GM19467 (cell line): Measurements from ENCODE around the gene XYLB.
"Not testable (repeated sequence)": the region's sequence is repeated elsewhere in the genome, so short reads cannot be mapped to it uniquely, and the experiment has no call there.

Experiments
- ATAC-seq: cut with Tn5 transposase; IDR thresholded peaks from one replicate; pipeline ENCODE4 v1.9.1; 2021; ENCODE audit warnings: mild to moderate bottlenecking, moderate library complexity; ENCODE audit not compliant: unreplicated experiment

XYLB gene

DNA sequence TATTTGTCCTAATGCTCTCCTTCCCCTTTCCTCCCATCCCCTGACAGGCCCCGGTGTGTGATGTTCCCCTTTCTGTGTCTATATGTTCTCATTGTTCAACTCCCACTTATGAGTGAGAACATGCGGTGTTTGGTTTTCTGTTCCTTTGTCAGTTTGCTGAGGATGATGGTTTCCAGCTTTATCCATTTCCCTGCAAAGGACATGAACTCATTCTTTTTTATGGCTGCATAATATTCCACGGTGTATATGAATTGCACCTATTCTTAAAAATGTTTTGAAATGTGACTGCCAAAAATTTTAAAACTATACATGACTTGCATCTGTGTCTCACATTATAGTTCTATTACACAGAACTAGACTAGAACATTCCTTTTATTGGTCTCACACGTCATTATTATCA lies 25.9 kb upstream of the XYLB start:
- ATAC-seq = not testable (repeated sequence)

DNA sequence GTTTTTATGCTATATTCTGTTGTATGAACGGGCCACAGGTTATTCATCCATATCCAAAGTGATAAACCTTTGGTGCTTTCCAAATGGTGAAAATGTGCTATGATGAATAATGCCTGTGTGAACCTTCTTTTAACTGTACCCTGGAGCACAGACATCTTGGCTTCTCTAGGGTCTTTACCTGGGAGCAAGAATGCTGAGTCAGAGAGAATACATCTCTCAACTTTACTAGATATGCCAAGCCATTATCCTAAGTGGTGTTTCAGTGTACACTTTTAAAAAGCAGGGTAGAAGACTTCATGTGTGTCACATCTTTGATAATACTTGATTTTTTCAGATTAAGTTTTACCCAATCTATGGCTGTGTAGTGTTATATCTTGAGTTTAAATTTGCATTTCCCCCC lies 23.5 kb upstream of the XYLB start:
- ATAC-seq = no peak

DNA sequence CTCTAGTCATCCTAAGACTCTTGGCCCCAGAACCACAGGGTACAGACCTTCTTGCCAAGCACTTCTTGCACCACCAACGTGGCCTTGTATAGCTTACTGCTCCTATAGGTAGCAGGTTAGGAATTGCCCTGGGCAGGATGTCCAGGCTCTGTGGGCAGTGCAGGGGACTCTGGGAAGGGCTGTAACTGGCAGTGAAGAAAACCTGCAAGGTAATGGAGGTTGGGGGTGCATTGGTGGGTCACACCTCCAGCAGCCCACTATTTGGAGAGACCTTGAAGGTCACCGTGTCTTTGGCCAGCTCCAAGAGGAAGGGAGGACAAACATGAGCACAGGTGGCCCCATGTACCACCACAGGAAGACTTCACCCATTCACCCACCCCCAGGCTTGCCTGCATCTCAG lies 21.3 kb upstream of the XYLB start:
- ATAC-seq = no peak

DNA sequence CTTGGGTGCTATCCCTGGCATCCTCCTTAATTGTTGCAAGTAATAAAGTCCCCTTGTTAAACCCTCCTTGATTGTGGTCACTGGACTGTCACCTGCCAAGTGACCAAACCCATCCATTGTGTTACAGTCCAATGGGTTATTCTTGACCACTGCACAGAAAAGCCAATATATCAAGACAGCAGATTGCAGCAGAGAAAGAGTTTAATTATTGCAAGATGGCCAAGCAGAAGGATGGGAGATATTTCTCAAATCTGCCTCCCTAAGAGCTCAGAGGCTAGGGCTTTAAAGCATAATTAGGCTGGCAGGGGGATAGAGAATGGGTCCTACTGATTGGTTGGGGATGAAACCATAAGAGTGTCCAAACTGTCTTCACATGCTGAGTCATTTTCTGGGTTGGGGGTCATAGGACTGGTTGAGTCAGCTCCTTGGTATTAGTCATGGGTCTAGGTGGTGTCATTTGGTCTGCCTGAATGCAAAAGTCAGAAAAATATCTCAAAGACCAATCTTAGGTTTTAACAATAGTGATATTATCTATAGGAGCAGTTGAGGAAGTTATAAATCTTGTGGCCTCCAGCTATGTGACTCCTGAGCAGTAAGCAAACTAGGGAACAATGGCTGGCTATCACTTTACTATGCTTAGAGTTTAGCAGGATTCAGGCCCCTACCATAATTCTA lies 19.1 kb upstream of the XYLB start:
- no peak for ATAC-seq

DNA sequence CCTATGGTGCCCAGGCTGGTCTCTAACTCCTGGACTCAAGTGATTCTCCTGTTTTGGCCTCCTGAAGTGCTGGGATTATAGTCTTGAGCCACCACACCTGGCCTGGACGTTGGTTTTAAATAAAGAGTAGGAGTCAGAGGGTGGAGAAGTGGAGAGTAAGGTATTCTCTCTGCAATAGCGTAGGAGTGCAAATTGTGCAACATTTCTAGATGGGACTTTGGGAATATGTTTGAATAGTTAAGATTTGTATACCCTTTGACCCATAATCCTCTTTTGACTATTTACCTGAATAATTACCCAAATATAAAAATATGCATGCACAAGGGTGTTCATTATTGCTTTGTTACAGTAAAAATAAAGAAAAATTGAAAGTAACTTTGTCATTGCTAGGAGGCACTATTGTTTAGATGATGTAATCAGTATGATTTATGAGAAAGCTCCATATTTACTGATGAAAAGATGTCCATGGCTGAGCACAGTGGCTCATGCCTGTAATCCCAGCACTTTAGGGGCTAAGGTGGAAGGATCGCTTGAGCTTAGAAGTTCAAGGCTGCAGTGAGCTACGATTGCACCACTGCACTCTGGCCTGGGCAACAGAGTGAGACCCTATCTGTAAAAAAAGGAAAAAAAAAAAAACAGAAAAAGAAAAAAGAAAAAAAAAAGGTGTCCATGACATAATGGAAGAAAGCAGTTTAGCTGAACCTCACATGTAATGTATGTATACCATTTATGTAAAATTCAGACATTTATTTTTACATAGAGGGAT lies 15.1 kb upstream of the XYLB start:
- ATAC-seq = no peak

DNA sequence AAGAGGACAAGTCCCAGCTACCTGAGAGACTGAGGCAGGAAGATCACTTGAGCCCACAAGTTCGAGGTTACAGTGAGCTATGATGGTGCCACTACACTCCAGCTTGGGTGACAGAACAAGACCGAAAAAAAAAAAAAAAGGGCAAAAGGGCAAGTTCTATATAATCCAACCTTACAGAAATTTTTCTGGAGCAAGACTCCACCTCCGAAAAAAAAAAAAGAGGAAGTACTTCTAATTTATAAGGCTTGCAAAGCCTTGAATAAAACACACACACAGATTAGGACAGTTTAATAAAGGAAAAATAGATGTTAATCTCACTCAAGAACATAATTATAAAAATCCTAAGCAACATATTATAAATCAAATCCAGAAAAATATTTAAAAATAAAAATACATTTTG lies 14.4 kb upstream of the XYLB start:
- ATAC-seq = no peak

DNA sequence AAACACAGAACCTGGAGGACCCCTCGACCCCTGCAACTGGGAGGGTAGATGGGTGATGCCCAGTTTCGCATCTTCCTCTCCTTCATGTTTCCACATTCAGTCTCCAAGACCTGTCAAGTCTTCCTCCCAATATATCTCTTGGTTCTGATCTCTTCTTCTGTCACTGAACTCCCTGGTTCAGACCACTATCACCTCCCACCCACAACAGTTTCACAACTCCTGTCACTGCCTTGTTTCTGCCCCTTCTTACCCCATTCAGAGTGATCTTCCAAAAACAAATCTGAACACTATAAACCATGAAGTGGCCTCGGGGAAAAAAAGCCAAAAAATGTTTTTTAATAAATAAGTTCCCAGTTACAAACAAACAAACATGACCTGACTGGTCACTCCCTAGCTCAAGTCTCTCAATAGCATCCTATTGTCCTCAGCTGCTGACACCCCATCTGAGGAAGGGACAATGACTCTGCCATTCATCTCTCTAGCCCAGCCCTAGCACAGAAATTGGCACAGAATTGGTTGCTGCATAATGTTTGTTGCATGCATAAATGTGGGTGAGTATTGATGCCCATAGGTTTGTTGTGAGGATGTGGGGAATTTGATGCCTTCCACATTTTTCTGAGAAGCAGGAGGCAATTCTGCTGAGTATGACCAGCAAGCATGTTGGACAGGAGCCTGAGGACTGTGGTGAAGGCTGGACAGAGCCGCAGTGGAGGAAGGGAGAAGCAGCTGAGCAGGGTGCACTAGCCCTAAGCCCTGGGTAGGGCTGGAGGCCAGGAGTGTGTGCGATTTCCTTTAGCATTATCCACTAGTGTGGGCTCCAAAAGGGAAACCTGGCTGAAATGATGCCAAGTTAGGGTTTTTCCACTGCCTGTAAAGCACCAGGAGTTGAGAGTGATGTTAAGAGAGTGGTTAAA lies 12.2 kb upstream of the XYLB start:
- ATAC-seq = no peak

DNA sequence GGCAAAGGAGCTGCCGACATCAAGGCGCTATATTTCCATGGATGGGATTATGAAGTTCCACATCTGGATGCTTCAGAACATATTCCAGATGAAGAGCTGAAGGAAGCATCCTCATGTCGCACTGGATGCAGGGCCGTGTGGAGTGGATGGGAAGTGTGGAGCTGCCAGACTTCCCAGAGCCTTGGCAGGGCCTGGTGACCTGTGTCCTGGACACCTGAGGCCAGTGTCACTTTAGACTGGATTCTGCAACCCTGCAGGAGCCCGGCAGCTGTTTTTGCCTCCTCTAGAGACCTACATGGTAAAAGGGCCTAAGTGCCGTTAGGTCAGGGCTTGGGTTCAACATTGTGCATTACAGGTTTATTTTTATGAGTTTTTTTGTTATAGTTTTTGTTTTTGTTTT lies 11.3 kb upstream of the XYLB start:
- no peak for ATAC-seq

DNA sequence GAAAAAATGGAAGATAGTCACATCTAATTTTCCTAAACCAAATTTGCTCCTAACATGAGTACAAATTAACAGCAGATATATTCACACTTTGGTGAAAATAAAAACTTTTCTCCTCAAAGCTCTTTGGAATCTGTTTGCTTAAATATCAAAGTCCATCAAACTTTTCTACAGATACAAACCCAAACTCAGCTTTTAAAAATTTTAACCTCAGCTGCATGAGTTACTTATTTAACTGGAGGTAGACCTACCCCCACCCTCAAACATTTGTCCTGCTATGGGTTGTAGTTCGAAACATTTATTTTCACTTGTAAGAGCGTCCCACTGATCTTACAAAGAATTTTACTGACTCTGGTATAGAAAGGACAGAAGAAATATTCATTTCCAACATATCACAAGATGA lies 8.9 kb upstream of the XYLB start:
- ATAC-seq = no peak

DNA sequence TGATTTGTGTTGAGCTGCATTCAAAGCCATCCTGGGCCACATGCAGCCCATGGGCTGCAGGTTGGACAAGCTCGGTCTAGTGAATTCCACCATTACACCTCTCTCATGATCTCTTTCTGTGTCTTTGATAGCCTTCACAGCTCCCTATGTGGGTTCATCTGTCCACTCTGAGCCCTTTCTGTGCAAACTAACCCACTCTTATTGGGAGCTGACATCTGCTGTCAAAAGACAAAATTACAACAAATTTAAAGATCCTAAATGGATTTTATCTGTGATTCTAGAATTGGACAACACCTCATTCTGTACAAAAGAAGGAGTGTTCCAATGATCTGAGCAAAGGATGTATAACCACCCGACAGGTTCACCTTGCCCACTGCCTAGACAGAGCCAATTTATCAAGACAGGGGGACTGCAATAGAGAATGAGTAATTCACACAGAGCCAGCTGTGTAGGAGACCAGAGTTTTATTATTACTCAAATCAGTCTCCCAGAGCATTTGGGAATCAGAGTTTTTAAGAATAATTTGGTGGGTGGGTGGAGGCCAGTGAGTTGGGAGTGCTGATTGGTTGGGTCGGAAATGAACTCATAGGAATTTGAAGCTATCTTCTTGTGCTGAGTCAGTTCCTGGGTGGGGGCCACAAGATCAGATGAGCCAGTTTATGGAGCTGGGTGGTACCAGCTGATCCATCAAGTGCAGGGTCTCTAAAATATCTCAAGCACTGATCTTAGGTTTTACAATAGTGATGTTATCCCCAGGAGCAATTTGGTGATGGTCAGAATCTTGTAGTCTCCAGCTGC lies 2.6 kb upstream of the XYLB start:
- ATAC-seq = no peak

DNA sequence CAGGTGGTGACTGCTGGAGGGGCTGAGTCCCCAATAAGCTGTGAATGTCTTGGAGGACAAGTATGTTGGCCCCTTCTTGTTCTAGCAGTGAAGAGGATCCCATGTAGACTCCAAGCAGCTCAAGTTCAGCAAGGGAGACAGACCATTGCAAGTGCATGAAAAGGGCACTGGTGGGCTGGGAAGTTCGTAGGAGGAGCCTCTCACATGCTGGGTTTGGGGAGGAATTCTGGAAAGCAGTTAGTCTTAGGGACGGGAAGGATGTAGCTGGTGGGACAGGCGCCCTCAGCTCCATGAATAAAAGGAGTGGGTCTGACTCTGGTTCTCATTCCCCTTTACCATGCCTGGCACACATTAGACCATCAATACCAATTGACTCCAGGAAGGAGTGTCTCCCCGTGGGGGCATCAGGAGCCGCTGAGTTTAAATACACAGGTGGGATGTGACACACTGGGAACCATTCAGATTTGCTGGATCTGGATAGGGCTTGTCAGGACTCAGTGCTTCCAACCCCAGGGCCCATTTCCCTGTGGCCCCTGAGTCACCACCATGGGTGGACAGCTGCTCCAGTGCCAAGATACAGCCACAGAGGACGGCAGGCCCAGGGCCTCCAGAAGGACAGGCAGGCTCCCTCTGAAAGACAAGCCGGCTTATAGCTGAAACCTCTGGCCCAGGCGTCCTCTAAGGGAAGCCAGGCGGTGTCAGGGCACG lies 552 bp upstream of the XYLB start:
- ATAC-seq = no peak

DNA sequence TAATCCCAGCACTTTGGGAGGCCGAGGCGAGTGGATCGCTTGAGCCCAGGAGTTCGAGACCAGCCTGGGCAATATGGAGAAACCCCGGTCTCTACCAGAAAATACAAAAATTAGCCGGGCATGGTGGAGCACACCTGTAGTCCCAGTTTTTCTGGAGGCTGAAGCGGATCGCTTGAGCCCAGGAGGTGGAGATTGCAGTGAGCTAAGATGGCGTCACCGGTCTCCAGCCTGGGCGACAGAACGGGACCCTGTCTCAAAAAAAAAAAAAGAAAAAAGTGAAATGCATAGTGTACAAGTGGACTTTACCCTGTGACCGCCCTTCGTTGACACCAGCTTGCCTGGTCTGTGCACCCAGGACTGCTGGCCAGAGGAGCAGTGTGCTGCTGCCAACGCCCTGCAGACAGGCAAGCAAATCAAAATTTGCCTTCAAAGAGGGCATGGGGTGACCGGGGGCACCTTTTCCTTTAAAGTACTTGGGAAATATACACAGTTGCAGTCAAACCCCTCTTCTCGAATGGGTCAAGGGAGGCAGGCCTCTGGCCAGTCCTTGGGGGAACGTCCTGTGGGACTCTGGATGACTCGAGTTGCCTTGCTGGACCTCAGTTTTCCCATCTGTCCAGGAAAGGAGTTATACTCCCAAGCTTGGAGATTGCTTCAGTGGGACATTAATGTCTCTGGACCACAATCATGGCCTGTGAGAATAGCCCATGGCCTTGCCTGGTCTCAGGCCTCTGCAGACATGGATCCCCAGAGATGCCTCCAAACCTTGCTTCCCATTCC lies 1.0 kb downstream of the XYLB start:
- no peak for ATAC-seq

DNA sequence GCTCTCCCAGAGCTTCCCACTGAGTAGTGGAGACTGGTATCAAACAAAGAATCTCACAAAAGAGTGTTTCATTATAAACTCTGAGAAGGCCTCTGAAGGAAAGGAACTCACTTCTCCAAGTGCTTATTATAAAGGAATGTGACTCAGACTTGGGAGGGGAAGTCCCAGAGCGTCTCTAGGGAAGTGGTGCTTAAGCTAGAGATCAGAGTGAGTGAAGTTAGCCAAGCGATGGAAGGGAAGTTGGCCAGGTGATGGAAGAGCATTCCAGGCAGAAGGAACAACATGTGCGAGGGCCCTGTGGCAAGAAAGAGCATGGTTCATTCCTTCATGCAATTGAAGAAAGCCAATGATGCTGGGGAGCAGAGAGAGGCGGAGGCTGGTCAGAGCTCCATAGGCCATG lies 2.3 kb downstream of the XYLB start:
- no peak for ATAC-seq

DNA sequence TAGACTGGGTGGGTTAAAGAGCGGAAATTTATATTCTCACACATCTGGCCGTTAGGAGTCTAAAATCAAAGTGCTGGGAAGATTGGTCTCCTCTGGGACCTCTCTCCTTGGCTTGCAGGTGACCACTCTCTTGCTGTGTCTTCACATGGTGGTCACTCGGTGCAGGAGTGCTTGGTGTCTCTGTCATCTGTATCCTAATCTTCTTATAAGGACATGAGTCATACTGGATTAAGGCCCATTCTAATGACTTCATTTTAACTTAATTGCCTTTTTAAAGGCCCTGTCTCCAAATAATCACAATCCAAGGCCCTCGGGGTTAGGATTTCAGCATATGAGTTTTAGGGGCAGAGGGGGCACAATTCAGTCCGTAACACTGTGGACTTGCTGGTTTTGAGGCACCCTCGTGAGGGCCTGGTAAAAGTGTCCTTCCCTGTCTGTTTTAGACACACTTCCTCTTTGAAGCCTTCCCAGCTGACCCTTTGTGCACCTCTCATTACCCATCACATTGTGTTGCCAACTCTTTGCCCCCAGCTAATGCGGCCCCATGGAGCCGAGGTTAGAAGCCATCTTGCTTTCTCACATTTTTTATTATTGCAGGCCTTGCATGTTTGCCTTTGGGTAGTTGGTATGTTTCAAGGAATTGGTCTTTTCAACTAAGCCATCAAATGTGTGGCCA lies 3.2 kb downstream of the XYLB start:
- no peak for ATAC-seq

DNA sequence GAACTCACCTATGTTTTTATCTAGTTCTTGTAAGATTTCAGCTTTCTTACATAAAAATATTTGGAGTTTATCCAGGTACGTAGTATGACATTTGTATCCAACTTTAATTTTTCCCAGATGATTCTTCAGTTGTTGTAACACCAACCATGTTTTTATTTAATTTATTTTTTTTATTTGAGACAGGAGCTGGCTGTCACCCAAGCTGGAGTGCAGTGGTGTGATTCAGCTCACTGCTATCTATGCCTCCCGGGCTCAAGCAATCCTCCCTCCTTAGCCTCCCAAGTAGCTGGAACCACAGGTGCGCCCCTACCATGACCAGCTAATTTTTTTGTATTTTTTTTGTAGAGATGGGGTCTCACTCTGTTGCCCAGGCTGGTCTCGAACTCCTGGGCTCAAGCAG lies 6.6 kb downstream of the XYLB start:
- no peak for ATAC-seq

DNA sequence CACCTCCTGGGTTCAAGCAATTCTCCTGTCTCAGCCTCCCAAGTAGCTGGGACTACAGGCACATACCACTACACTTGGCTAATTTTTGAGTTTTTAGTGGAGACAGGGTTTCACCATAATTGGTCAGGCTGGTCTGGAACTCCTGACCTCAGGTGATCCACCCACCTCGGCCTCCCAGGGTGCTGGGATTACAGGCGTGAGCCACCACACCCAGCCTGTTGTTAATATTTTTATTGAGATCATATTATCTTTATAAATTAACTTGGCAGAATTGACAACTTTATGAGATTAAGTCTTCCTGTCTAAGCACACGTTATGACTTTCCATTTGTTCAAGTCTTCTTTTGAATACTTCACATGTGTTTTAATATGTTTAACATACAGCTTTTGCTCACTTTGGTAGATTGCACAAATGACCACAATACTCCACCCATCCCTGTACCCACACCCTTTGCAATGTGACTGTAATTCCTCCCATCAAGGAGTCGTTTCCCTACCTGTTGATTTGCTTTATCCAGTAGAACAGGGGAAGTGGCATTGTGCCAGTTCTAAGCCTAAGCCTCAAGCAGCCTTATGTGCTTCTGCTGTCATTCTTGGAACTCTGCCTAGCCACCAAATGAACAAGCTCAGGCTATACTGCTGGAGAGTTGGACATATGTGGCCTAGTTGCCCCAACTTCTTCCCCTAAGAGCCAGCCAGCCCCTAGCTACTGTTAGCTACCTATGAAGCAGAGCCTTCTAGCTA lies 8.2 kb downstream of the XYLB start:
- no peak for ATAC-seq

DNA sequence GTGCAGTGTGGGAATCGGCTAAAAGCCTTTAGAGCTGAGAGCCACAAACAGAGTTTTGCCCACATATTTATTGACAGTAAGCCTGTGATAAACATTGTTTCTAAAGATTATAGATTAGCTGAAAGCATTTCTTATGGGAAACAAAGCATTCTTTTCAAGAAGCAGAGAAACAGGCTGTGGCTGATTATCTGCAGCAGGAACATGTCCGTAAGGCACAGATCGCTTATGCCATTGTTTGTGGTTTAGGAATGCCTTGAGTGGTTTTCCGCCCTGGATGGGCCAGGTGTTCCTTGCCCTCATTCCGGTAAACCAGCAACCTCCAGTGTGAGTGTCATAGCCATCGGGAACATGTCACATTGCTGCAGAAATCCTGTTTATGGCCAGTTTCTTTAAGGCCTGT lies 12.5 kb downstream of the XYLB start:
- ATAC-seq = no peak

DNA sequence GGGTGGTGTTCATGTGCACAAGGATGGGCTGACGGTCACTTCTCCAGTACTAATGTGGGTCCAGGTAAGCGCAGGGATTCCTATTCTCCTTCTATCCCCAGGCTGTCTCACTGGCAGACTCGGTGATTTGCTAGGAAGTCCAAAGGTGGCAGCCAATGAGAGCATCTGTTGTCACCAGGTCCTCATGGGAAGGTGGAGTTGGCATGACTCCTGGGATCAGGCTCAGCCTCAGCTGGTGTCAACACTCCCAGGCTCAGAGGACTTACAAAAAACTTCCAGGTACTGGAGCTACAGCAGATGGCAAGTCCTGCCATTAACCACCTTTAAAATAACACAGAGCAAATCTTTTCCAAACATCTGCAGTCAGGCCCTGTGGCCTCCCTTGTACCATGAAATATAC lies 13.8 kb downstream of the XYLB start:
- no peak for ATAC-seq
